GM19452 (cell line): ENCODE results near the gene DHRSX.
"Not testable (repeated sequence)": the region's sequence is repeated elsewhere in the genome, so short reads cannot be mapped to it uniquely, and the experiment has no call there.

Experiments used
- ATAC-seq: cut with Tn5 transposase; IDR thresholded peaks from one replicate; pipeline ENCODE4 v1.9.1; 2021; ENCODE audit not compliant: unreplicated experiment

The DHRSX gene

DNA sequence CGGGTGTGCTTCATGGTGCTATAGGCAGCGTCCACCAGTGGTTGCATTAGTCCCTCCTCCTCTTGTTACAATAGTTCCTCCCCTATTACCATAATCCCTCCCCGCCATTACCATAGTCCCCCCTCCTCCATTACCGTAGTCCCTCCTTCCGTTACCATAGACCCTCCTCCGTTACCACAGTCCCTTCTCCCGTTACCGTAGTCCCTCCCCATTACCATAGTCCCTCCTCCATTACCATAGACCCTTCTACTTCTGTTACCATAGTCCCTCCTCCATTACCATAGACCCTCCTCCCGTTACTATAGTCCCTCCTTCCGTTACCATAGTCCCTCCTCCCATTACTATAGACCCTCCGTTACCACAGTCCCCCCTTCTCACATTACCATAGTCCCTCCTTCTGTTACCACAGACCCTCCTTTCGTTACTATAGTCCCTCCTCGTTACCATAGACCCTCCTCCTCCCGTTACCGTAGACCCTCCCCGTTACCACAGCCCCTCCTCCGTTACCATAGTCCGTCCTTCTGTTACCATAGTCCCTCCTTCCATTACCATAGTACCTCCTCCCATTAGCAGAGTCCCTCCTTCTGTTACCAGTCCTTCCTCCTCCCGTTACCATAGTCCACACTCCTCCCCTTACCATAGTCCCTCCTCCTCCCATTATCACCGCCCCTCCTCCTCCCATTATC, 129.6 kb downstream of the DHRSX start:
- ATAC-seq, result no peak

DNA sequence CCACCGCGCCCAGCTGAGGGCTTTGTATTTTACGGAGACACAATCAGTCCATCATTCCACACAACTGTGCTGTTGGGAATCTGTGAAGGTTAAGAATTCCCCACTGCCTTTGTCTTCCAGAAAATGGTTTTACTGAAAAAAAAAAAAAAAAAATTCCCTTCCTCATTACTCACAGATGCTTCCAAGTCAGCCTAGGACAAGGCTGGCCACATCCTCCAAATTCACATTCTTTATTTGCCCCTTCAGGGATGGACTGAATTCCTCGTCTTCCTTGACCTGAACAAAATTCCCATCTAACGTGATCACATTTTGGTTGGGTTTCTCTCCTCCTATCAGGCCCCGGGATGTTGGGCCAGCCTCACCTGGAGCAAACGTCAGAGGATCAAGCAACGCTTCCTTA, 130.3 kb downstream of the DHRSX start:
- no peak for ATAC-seq

DNA sequence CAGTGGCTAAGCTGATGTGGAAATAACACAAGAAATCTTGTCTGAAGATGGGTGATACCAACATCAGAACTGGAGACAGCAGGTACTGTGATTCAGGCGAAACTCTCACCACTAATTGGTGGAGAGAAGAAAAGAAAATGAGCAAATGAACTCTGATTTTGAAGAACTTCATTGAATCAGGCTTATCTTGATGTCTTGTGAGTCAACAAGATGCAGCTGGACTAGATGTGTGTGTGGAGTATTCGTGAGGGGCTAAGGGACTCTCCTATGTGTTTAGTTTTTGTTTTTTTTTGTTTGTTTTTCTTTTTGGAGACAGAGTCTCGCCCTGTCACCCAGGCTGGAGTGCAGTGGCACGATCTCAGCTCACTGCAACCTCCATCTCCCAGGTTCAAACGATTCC, 131.6 kb downstream of the DHRSX start:
- no peak for ATAC-seq

DNA sequence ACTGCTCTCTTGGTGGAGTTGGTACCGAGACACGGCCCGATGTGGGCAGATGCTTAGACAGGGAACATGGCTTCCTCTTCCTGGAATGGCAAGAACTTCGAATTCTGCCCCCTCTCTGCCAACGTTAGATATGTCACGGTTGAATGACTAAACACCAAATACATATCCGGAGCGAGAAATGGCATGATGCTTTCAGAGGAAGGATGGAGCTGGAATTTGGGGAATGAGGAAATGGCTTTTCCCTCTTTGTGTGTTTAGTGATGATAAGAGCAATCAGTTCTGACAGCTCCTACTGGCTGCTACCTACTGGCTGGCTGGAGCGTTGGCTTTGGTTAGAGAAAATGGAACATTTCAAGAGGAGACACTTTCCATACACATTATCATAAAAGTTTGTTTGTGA, 140.0 kb downstream of the DHRSX start:
- ATAC-seq, result no peak

DNA sequence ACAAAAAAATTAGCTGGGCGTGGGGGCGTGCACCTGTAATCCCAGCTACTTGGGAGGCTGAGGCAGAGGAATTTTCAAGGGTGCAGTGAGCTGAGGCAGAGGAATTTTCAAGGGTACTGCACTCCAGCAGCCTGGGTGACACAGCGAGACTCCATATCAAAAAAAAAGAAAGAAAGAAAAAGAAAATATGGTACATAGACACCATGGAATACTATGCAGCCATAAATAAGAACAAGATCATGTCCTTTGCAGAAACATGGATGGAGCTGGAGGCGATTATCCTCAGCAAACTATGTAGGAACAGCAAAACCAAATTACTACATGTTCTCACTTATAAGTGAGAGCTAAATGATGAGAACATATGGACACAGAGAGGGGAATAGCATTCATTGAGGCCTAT, 141.3 kb downstream of the DHRSX start:
- ATAC-seq, result not testable (repeated sequence)

DNA sequence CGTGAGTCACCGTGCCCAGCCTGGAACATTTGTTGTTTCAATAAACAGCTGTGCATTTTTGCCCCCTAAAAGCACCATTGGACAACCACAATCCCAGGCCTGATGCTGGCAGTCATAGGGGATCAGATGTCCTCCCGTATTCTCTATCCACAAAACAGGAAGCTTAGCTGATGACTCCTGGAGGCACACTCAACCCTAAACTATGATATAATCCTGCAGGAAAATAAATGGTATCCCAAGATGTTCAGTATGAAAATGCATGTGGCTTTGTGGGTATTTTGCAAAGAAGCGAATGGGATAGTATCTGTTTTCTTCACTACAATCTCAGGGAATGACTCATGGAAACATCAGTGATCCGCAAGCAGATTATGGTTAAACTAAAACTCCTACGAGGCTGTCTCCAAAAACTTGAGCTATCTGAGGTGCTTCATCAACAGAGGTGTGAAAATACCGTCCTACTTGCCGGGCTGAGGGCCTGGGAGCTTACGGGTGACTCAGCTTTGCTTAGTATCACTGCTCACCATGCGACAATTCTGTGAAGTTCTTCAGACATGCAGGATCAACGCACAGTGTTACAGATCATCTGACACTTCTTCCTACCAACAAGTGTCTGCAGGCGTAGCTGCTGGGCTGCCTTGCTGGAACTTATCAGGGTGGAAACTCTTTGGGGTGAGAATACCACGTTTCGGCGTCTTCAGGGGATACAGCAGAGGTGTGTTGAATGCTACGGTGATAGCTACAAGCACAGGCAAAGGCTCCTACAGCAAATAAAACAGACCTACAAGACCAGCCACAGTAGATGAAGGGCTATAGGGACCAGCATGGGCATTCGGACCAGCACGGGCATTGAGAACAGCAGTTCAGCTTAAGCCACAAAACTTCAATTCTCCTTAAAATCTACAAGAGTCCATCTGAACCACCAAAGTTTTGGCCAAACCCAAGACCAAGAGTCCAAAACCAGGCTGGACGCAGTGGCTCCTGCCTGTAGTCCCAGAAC, 148.5 kb downstream of the DHRSX start:
- ATAC-seq, result no peak

DNA sequence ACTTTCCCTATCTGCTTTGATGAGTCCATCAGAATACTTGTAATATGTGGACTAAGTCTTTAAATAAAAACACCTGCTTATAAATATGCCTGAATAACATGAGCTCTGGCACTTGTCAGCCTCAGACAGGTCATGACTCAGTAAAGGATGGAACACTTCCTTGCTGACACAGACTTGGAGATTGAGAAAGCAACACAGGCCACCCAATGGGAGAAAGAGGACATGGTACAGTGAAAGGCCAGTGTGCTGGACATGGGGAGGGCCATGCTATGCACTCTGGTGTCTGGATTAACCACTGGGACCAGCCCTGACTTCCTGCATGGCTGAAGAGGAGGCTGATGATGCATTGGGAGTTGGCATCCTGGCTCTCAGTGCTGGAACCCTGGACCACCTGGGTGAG, 149.5 kb downstream of the DHRSX start:
- no peak for ATAC-seq

DNA sequence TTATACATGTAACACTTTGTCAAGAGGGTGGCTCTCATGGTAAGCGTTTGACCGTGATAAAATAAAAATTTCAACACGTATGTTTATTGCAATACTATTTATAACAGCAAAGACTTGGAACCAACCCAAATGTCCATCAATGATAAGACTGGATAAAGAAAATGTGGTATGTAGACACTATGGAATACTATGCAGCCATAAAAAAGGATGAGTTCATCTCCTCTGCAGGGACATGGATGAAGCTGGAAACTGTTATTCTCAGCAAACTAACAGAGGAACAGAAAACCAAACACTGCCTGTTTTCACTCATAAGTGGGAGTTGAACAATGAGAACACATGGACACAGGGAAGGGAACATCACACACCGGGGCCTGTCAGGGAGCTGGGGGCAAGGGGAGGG, 150.1 kb downstream of the DHRSX start:
- not testable (repeated sequence) for ATAC-seq

DNA sequence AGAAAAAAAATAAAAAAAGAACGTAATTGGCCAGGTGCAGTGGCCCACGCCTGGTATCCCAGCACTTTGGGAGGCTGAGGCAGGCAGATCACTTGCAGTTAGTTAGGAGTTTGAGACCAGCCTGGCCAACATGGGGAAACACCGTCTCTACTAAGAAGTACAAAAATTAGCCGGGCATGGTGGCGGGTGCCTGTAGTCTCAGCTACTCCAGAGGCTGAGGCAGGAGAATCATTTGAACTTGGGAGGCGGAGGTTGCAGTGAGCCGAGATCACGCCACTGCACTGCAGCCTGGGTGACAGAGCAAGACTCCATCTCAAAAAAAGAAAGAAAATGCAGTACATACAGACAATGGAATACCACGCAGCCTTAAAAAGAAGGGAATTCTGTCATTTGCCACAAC, 150.7 kb downstream of the DHRSX start:
- not testable (repeated sequence) for ATAC-seq

DNA sequence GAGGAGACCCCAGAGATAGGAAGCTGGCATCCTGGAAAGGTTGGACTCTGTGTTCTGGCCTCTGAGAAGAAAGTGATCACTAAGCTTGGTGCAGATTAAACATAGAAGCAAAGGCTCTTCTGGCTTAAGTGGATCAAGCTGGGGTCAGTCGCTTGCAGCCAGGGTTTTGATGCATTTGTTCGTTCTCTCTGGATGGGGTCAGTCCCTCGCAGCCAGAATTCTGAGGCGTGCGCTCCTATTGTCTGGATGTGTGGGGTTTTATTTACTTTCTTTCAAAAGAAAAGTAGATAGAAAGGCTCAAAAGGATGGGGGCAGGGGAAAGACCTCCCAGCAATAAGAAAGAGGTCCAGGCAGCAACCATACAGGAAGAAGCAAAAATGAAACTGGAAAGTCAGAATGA, 152.6 kb downstream of the DHRSX start:
- ATAC-seq, result no peak

DNA sequence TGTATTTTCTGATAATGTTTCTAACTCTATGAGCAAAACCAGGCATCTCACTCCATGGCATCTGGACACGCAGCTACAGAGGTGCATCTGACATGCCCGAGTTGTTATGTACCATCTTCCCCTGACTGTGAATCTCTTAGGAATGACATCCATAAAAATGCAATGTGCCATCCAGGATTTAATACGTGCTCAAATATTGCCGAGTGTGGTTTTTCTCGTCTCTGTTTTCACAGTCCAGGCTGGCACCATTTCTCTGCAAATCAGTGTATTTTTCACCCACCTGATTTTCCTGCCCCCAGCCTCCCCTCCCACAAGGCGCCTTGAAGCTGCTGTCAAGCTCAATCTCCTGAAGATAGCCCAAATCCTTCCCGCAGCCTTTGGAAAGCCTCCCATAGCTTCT, 154.6 kb downstream of the DHRSX start:
- ATAC-seq, result no peak

DNA sequence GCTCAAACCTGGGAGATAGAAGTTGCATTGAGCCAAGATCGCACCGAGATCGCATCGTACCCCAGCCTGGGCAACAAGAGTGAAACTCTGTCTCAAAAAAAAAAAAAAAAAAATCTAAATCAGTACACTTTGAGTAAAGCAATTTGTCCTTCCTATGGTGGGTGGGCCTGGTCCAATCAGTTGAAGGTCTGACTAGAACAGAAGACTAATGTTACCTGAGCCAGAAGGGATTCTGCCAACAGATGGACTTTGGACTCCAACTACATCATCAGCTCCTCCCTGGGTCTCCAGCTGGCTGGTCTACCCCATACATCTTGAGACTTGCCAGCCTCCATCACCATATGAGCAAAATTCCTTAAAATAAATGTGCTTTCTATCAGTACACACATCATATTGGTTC, 155.2 kb downstream of the DHRSX start:
- no peak for ATAC-seq

DNA sequence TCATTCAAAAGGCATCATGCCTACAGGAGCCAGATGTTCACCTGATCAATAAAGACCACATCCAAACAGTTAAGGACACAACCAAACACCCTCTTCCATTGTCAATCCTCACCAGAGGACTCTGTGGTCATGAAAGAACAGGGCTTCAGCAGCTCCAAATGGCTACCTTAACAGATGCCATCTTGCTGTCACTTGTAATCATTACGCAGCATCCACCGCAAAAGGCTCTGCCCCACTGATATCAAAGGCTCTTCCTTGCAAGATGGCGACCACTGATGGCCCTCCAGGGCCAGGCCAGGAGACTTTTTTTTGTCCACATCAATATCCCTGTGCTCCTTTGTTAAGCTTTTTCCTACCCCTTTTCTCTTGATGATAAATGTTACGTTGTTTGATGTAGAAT, 157.4 kb downstream of the DHRSX start:
- no peak for ATAC-seq

DNA sequence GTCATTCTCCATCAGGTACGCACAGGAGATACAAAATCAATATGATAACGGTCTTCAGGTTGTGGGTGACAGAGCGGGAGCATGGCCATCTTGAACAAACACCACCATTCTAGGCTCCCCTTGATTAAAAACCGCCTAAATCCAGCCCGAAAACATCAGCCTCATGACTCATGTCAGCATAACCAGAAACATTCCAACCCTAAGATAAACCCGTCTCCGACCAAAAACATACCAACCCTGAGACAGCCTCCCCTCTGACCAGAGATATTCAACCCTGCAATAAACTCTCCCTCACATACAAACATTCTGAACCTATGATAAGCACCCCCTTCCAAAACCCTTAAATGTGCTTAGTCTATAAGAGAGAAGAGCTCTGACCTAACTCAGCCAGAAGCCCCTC, 157.9 kb downstream of the DHRSX start:
- ATAC-seq, result no peak

DNA sequence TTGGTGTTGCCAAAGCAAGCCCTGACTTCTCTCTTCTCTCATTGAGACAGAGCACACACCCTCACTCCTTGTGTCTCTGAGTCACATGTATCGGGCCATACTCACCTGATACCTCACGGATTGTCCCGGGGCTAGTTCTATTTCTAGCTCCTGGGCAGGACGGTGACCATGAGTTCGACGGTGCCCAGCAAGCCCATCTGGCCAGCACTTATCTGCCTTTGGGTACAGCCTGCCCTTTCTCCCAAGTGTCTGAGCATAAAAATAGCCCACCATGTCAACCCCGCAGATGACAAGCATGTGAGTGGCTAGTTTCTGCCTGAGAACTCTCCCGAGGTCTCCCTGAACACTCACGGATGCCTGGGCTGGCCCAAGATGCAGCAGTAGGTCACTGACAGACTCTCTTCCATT, 158.5 kb downstream of the DHRSX start:
- ATAC-seq, result no peak

DNA sequence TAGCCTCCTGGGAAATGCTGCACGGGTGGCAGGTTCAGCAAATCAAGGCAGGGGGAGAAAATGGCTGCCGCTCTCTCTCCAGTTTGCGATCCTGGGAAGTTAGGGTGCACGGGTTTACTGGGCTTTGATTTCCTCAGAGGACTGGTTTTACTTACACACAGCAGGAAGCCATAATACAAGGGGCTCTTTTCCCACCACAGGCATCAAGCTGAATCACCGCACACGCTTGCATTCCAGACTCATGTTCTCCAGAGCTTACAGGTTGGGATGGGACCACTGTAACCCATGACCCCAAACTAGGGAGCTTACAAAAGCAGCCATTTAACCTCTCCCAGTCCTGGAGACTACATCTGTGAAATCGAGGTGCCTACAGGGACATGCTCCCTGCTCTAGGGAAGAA, 159.8 kb downstream of the DHRSX start:
- no peak for ATAC-seq

DNA sequence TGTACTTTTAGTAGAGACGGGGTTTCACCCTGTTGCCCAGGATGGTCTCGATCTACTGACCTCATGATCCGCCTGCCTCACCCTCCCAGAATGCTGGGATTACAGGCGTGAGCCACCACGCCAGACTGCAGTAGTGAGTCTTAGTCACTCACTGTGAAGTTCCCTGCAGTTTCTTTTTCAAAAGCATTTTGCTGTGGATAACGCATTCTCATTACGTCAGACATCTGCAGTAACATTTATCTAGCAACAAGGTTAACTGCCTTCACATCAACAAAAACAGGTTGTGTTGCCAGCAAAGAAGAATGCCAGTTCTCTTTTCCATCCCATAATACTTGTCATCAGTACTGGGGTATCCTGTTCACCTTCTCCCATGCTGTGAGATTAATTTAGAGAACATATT, 164.6 kb downstream of the DHRSX start:
- no peak for ATAC-seq

DNA sequence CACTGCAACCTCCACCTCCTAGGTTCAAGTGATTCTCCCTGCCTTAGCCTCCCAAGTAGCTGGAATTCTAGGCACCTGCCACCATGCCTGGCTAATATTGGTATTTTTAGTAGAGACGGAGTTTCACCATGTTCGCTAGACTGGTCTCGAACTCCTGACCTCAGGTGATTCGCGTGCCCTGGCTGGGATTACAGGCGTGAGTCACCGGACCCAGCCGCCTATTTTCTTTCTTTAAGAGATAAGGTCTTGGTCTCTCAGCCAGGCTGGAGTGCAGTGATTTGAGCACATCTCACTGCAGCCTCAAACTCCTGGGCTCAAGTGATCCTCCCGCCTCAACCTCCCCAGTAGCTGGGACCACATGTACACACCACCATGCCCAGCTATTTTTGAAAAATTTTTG, 166.5 kb downstream of the DHRSX start:
- no peak for ATAC-seq

DNA sequence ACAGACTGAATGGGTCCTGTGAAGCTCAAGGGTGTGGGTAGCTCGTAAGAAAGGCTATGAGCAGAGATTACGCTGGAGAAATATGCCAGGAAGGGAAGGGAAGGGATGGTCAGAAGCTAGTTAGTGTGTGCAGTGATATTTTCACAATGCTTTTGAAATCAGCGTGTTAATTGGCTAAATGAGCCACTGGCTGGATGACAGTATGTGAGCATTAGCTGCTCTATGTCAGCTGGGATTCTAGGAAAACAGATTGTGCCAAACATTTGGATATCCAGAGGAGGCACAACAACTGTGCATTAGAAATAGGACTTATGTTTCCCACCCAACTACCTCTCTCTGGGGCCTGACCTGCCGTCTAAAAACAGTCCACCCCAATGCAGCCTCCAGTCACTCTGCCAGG, 168.5 kb downstream of the DHRSX start:
- ATAC-seq, result no peak

DNA sequence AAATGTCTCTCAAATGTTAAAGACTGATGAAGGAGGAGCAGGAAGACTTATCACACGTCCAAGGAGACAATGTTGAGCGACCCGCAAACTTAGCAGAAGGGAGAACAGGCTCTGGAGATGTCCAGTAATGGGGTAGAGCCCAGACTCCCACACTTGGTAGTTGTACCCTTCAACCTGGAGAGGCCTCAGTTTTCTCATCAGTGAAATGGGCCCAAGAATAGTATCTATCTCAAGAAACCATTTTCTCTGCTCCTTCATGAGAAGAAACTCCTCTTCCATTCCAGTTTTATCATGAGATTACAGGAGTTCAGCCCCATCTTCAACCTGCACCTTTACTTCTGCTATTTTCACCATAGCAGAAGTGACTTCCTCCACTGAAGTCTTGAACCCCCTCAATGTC, 169.9 kb downstream of the DHRSX start:
- no peak for ATAC-seq

DNA sequence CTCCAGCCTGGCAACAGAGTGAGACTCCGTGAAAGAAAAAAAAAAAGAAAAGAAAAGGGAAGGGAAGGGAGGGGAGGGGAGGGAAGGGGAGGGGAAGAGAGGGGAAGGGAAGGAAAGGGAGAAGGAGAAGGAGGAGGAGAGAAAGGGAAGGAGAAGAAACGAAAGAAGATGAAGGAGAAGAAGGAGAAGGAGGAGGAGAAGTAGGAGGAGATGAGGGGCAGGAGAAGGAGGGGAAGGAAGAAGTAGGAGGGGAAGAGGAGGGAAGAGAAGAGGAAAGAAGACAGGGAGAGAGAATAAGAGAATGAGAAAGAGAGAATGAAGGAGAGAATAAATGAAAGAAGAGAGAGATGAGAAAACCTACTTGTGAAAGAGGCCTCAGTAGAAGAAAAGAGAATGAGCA, 170.3 kb downstream of the DHRSX start:
- ATAC-seq, result no peak

DNA sequence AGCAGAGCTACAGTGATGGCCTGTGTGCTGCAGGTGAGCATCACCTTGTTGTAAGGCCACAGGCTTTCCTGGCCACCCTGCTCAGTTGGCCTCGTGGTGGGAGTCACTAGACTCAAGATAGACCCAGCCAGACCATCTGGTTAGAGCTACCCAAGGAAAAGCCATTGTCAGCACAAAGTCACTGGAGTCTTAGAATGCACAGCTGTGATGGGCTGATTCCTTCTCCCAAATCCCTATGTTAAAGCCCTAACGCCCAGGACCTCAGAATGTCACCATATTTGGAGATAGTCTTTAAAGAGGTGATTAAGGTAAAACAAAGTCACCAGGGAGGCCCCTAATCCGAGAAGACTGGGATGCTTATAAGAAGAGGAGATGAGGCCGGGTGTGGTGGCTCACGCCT, 173.4 kb downstream of the DHRSX start:
- ATAC-seq, result no peak
